ENCODE measurements around the gene BANP.
"Not testable (repeated sequence)": the region's sequence is repeated elsewhere in the genome, so short reads cannot be mapped to it uniquely, and the experiment has no call there.

The BANP gene

GRCh38 chr16:87950765-87951551 lies at the start of gene BANP:
Gene BANP (plus strand): TSS chr16:87951434. CDS start chr16:87975116, 23,682 bp downstream.
- peak; percentile 96 for DNase-seq

- DNase-seq, result not testable (repeated sequence)
Measured at GRCh38 chr16:87904963-87905362, 46.3 kb upstream of the BANP start.

GRCh38 chr16:87905521-87905920 lies 45.7 kb upstream of the BANP start:
- not testable (repeated sequence) for DNase-seq

GRCh38 chr16:87908101-87908500 lies 43.1 kb upstream of the BANP start:
- DNase-seq, result not testable (repeated sequence)

GRCh38 chr16:87909203-87909935 lies 41.9 kb upstream of the BANP start:
- peak; percentile 73 for DNase-seq

- not testable (repeated sequence) for DNase-seq
Measured at GRCh38 chr16:87911106-87911763, 40.0 kb upstream of the BANP start.

GRCh38 chr16:87912691-87913090 lies 38.5 kb upstream of the BANP start:
- not testable (repeated sequence) for DNase-seq

GRCh38 chr16:87914021-87914725 lies 37.1 kb upstream of the BANP start:
- DNase-seq, result not testable (repeated sequence)

GRCh38 chr16:87914812-87915211 lies 36.4 kb upstream of the BANP start:
- DNase-seq, result no peak

GRCh38 chr16:87917503-87917902 lies 33.7 kb upstream of the BANP start:
- DNase-seq, result no peak

- no peak for DNase-seq
Measured at GRCh38 chr16:87918338-87918737, 32.9 kb upstream of the BANP start.

GRCh38 chr16:87918866-87919680 lies 32.2 kb upstream of the BANP start:
- no peak for DNase-seq

- DNase-seq, result no peak
Measured at GRCh38 chr16:87919681-87919994, 31.6 kb upstream of the BANP start.

GRCh38 chr16:87921236-87921773 lies 29.9 kb upstream of the BANP start:
- DNase-seq, result no peak

- no peak for DNase-seq
Measured at GRCh38 chr16:87922250-87922871, 28.9 kb upstream of the BANP start.

GRCh38 chr16:87924041-87924810 lies 27.0 kb upstream of the BANP start:
- no peak for DNase-seq

- DNase-seq, result no peak
Measured at GRCh38 chr16:87924811-87925670, 26.2 kb upstream of the BANP start.

GRCh38 chr16:87926246-87927194 lies 24.7 kb upstream of the BANP start:
- DNase-seq, result no peak

Measured in activated CD4-positive, alpha-beta T cell treated with anti-CD3 and anti-CD28 coated beads for 1 hour (primary cell).